GM20000 (cell line): ENCODE data around the gene NOP14.

ENCODE experiments used
- DNase-seq: peaks from one replicate; pipeline ENCODE4 v3.0.0; 2012; ENCODE audit warnings: low spot score
- TF ChIP-seq, protein P1 (sequence below): IDR thresholded peaks from 2 replicates; pipeline ENCODE4 v1.5.1; 2012; ENCODE audit warnings: mild to moderate bottlenecking, control low read depth; ENCODE audit errors: extremely low read depth, missing control alignments

Gene NOP14

GRCh38 chr4:2934077-2934812, 29.0 kb downstream of the NOP14 start:
- TF ChIP-seq, protein P1, sequence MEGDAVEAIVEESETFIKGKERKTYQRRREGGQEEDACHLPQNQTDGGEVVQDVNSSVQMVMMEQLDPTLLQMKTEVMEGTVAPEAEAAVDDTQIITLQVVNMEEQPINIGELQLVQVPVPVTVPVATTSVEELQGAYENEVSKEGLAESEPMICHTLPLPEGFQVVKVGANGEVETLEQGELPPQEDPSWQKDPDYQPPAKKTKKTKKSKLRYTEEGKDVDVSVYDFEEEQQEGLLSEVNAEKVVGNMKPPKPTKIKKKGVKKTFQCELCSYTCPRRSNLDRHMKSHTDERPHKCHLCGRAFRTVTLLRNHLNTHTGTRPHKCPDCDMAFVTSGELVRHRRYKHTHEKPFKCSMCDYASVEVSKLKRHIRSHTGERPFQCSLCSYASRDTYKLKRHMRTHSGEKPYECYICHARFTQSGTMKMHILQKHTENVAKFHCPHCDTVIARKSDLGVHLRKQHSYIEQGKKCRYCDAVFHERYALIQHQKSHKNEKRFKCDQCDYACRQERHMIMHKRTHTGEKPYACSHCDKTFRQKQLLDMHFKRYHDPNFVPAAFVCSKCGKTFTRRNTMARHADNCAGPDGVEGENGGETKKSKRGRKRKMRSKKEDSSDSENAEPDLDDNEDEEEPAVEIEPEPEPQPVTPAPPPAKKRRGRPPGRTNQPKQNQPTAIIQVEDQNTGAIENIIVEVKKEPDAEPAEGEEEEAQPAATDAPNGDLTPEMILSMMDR: no peak
- DNase-seq: peak; percentile 82

GRCh38 chr4:2933566-2934076, 29.6 kb downstream of the NOP14 start:
- DNase-seq: no peak
- TF ChIP-seq, protein P1: no peak

DNA sequence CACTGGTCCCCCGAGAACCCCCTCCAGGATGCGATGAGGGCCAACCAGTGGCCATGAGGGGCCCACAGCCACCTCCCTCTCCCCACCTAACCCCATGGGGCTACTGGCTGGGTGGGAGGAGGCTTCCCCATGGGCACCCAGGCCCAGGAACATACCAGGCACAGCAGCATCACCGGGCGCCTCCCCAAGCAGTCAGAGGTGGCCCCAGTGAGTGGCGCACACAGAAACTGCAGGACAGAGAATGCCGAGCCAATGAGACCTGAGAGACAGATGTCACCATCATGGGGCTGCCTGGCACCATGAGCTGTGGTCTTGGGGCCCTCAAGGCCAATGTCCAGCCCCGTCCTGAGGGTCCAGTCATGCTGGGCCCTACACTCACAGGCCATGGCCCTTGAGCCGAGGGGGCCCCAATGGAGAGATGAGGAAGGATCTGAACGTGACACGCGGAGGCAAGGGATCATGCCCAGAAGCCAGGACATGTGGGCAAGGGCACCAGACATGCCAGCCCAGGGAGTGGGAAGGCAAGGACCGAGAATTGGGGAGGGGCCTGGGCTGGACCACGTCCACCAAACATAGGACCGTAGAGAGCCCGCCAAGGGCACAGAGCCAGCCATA, 30.1 kb downstream of the NOP14 start:
- no peak for DNase-seq
- TF ChIP-seq, protein P1: no peak

DNA sequence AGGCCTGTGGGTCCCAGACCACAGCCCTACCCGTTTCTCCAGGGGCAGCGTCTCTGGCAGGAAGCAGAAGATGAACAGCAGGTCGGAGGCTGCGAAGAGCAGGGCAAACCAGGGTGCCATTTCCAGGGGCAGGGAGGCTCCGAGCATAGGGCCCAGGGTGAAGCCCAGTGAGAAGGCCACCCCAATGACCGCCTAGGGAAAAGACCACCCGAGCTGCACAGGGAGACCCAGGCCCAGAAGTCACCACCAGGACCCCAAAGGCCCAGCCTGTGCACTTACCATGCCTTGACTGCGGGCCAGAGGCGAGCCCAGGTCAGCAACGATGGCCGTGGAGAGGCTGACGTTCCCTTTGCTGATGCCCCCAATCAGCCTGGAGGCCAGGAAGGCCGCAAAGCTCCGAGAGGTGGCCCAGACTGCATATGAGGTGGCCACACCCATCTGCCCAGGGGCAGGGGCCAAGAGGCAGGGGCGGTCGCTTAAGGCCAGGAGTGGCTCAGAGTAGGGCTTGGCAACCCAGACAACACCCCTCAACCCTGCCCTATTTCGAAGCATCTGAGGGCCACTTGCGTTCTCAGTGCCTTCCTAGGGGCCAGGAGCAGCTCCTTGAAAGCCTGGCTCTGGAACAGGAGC, 30.8 kb downstream of the NOP14 start:
- no peak for DNase-seq
- TF ChIP-seq, protein P1: no peak

DNA sequence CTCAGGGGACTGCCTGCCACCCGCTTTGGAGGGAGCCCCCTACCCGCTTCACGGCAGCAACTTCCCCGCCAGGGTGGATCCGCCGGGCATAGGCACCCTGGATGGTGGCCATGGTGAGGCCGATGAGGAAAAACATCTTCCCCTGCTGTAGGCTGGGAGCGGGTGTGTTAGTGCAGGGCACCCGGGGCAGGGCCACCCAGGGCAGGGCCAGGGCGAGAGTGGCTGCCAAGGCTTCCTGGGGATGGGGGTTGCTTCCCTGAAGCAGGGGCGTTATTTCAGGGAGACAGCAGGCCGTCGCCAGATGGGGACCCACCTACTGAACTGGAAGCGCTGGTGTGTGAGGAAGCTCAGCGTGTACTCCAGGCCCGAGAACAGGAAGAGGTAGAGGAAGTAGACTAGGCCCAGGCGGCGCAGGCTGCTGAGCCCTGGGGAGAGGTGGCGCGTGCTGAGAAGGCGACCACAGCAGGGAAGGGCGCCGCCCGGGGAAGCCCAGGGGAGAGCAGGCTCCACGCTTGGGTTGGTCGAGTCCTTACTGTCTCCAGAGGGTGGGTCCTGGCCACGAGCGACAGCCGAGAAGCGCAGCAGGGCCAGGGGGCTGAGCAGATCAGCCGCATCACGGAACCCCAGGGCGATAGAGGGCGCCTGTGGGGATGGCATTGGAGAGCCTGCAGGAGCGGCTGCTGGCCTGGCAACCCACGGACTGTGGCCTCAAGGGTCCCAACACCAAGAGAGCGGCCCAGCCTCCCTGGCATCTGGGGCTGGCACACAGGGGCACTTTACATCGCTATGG, 31.5 kb downstream of the NOP14 start:
- DNase-seq: peak; percentile 83
- TF ChIP-seq, protein P1: peak; percentile 33

GRCh38 chr4:2930758-2931511, 32.3 kb downstream of the NOP14 start:
- TF ChIP-seq, protein P1: peak; percentile 9
- no peak for DNase-seq
